Natural killer cell (primary cell): ENCODE results near the gene SPAG9. TPM values are rescaled to one million over a fixed set of nuclear protein-coding genes. Genes with fewer than 3 reads are reported as not detected.

Experiments
- ATAC-seq, 3 donors: fragments of 150-1000 bp in 2 of 3; fragments of 200-7000 bp in 1 of 3; cut with Tn5 transposase; 1 replicate in 1 of 3; 2 replicates in 2 of 3; pipeline ENCODE4 v1.10.0; 2021; ENCODE audit warnings: mild to moderate bottlenecking in 2 of 3, moderate library complexity in 2 of 3
- DNase-seq, 2 donors: peaks; one replicate each; pipeline versions ENCODE4 v3.0.0 to v3.0.0-alpha.2; 2013 to 2021; ENCODE audit warnings: mixed read lengths in 1 of 2
- H3K27ac ChIP-seq: one replicate; pipeline ENCODE4 v1.5.1; 2013; ENCODE audit warnings: mild to moderate bottlenecking, low read length
- H3K27me3 ChIP-seq: one replicate; pipeline ENCODE4 v1.6.1; 2013; ENCODE audit warnings: low read length; ENCODE audit not compliant: control insufficient read depth, insufficient read depth
- H3K36me3 ChIP-seq: one replicate; pipeline ENCODE4 v1.6.1; 2013; ENCODE audit warnings: low read length; ENCODE audit not compliant: control insufficient read depth, insufficient read depth
- H3K4me1 ChIP-seq: one replicate; pipeline ENCODE4 v1.6.1; 2013; ENCODE audit warnings: low read length; ENCODE audit not compliant: control insufficient read depth, insufficient read depth
- H3K4me3 ChIP-seq: one replicate; pipeline ENCODE4 v1.5.1; 2013; ENCODE audit warnings: low read length
- H3K9me3 ChIP-seq: one replicate; pipeline ENCODE4 v1.6.1; 2013; ENCODE audit warnings: low read length; ENCODE audit not compliant: control insufficient read depth, insufficient read depth
- H3K27ac Mint-ChIP-seq, 2 donors: one replicate each; pipeline ENCODE4 v1.8.0; 2022; ENCODE audit warnings: mild to moderate bottlenecking in 2 of 2, mixed read lengths in 2 of 2, moderate library complexity in 1 of 2
- H3K27me3 Mint-ChIP-seq, 2 donors: one replicate each; pipeline ENCODE4 v1.8.0; 2022; ENCODE audit warnings: low read depth in 2 of 2, mixed read lengths in 2 of 2
- H3K36me3 Mint-ChIP-seq: one replicate; pipeline ENCODE4 v1.8.0; 2022; ENCODE audit warnings: mixed read lengths
- H3K4me1 Mint-ChIP-seq, 2 donors: one replicate each; pipeline ENCODE4 v1.8.0; 2022; ENCODE audit warnings: mixed read lengths in 2 of 2
- H3K4me3 Mint-ChIP-seq: one replicate; pipeline ENCODE4 v1.8.0; 2022; ENCODE audit warnings: mild to moderate bottlenecking, moderate library complexity, mixed read lengths
- H3K9me3 Mint-ChIP-seq, 2 donors: one replicate each; pipeline ENCODE4 v1.8.0; 2022; ENCODE audit warnings: mixed read lengths in 2 of 2
- CTCF ChIP-seq: fragments of 200-600 bp; IDR thresholded peaks from one replicate; pipeline ENCODE4 v1.8.0; 2022; ENCODE audit warnings: antibody characterized with exemption
- WGBS: methylation state at CpG from one replicate; pipeline ENCODE4 v1.1.7; 2013; ENCODE audit warnings: missing lambda C conversion rate; ENCODE audit not compliant: insufficient coverage; 5-methylcytosine and 5-hydroxymethylcytosine counted together
- intact Hi-C: fragments of 100-400 bp; cut with micrococcal nuclease; formaldehyde crosslinking; loops from one replicate; pipeline ENCODE4 v1.14.2; 2022
- total RNA-seq, 4 donors: library from RNA; stranded (reverse); fragments of 120-200 nt in 1 of 4; gene quantifications; one replicate each; pipeline versions ENCODE4 v1.2.3 to v1.2.4, GENCODE V29; 2013 to 2022

SPAG9 gene
- total RNA-seq, 3 donors from 2014 or later (not counting 1 experiment from before 2014, with no cell fraction given), result 78.1 to 91.7 (median 90.3) TPM

- no peak overlapping the region for H3K4me3 ChIP-seq
- H3K27me3 Mint-ChIP-seq, result peaks cover 5 to 11% of the 10 kb centered on the region in 2 donors
- peaks cover 5 to 27% of the 10 kb centered on the region in 2 donors for H3K4me1 Mint-ChIP-seq
- no peaks in the 10 kb centered on the region for H3K36me3 Mint-ChIP-seq
- TF ChIP-seq CTCF, result no peak
- H3K9me3 Mint-ChIP-seq, result no peaks in the 10 kb centered on the region
- H3K27ac Mint-ChIP-seq, result no peak overlapping the region
- no peak overlapping the region for H3K4me3 Mint-ChIP-seq
- WGBS, result 89% methylated on average over 3 of the region's 3 CpGs
- no peak for ATAC-seq
- H3K27me3 ChIP-seq, result no peaks in the 10 kb centered on the region
- H3K27ac ChIP-seq, result no peak overlapping the region
- intact Hi-C loops, result no loop called here
- no peaks in the 10 kb centered on the region for H3K36me3 ChIP-seq
- no peak for DNase-seq
- no peaks in the 10 kb centered on the region for H3K9me3 ChIP-seq
- peaks cover 35% of the 10 kb centered on the region for H3K4me1 ChIP-seq
Measured at GRCh38 chr17:50945779-50946222, 174.9 kb downstream of the SPAG9 start.

GRCh38 chr17:50944902-50945720 lies 175.6 kb downstream of the SPAG9 start:
- Histone ChIP-seq H3K4me3 (peak overlapping the region; percentile 33), H3K36me3 (no peaks in the 10 kb centered on the region), H3K4me1 (peaks cover 28% of the 10 kb centered on the region), H3K27me3 (no peaks in the 10 kb centered on the region), H3K27ac (peak overlapping the region; percentile 14), H3K9me3 (no peaks in the 10 kb centered on the region)
- H3K36me3 Mint-ChIP-seq, result no peaks in the 10 kb centered on the region
- peaks cover 0 to 6% of the 10 kb centered on the region in 2 donors for H3K27me3 Mint-ChIP-seq
- ATAC-seq (no peak), DNase-seq (no peak)
- peaks cover 0 to 20% of the 10 kb centered on the region in 2 donors for H3K4me1 Mint-ChIP-seq
- 60% methylated on average over 17 of the region's 18 CpGs for WGBS
- H3K9me3 Mint-ChIP-seq, result no peaks in the 10 kb centered on the region
- peak overlapping the region in 1 of 2 donors; percentile 85 for H3K27ac Mint-ChIP-seq
- peak overlapping the region; percentile 55 for H3K4me3 Mint-ChIP-seq
- no peak for TF ChIP-seq CTCF
- intact Hi-C loops, result no loop called here

GRCh38 chr17:50944054-50944901 lies 176.4 kb downstream of the SPAG9 start:
- Mint-ChIP-seq H3K27me3 (peaks cover 0 to 6% of the 10 kb centered on the region in 2 donors), H3K36me3 (no peaks in the 10 kb centered on the region), H3K9me3 (no peaks in the 10 kb centered on the region), H3K4me1 (peaks cover 0 to 19% of the 10 kb centered on the region in 2 donors), H3K4me3 (peak overlapping the region; percentile 65), H3K27ac (peak overlapping the region in 1 of 2 donors; percentile 85)
- 6% methylated on average over 59 of the region's 61 CpGs for WGBS
- H3K4me1 ChIP-seq, result peaks cover 20% of the 10 kb centered on the region
- intact Hi-C loops, result no loop called here
- no peaks in the 10 kb centered on the region for H3K36me3 ChIP-seq
- no peaks in the 10 kb centered on the region for H3K27me3 ChIP-seq
- DNase-seq (peak; percentile 56 to 83), ATAC-seq (peak; percentile 84 to 93 (median 86))
- peak overlapping the region; percentile 68 for H3K27ac ChIP-seq
- peak overlapping the region; percentile 33 for H3K4me3 ChIP-seq
- TF ChIP-seq CTCF, result no peak
- no peaks in the 10 kb centered on the region for H3K9me3 ChIP-seq
